GM12872 (cell line): Measurements from ENCODE around the gene CETP.

Experiments
- CTCF ChIP-seq: IDR thresholded peaks from 3 replicates; pipeline ENCODE4 v1.5.1; 2011; ENCODE audit warnings: low read depth, mild to moderate bottlenecking, low read length, moderate library complexity; ENCODE audit not compliant: insufficient read depth

The CETP gene

GRCh38 chr16:56974549-56975300 is 13.0 kb downstream of the CETP start:
- no peak for TF ChIP-seq CTCF

- TF ChIP-seq CTCF: no peak
Measured at GRCh38 chr16:56975714-56976113, 14.0 kb downstream of the CETP start.

- TF ChIP-seq CTCF: no peak
Measured at GRCh38 chr16:56977216-56977615, 15.5 kb downstream of the CETP start.

GRCh38 chr16:56977823-56978430 is 16.2 kb downstream of the CETP start:
- TF ChIP-seq CTCF: no peak

- no peak for TF ChIP-seq CTCF
Measured at GRCh38 chr16:56980201-56980535, 18.4 kb downstream of the CETP start.

GRCh38 chr16:56980792-56981724 is 19.3 kb downstream of the CETP start:
- TF ChIP-seq CTCF: no peak

- TF ChIP-seq CTCF: no peak
Measured at GRCh38 chr16:56981729-56982271, 20.1 kb downstream of the CETP start.
